GM18867 (cell line): ENCODE results near the gene ZNF341.

Experiments
- ATAC-seq: cut with Tn5 transposase; IDR thresholded peaks from one replicate; pipeline ENCODE4 v1.9.1; 2021; ENCODE audit warnings: mild to moderate bottlenecking, moderate library complexity; ENCODE audit not compliant: unreplicated experiment

Gene ZNF341

GRCh38 chr20:33839591-33839990 lies 107.8 kb downstream of the ZNF341 start:
- no peak for ATAC-seq

GRCh38 chr20:33840160-33840559 lies 108.4 kb downstream of the ZNF341 start:
- no peak for ATAC-seq

DNA sequence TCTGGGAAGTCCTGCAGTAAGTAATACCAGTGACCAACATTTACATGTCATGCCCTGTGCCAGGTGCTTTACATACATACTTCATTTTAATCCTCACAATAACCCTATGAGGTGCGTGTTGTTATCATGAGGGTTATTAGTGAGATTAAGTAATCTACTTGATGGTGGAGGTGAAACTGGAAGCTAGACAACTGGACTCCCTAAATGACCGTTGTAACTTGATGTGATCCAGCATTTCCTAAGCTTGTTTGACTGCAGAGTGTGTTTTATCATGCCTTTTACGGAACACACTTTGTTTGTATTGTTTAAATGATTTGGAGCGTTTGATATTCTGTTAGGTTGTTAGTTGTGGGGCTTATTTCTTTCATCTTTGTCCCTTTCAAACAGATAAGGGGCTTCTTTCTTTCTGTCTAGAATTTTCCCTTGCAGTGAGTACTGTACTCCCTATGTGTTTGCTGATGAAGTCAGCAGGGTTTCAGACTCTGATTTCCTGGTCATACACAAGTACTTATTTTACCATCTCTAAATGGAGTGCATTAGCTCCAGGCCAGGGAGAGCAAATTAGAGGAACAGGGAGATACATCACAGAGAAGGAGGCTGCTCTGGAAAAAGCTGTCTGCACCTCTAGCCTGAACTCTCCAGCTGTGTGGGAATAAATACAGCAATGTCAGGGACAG lies 109.1 kb downstream of the ZNF341 start:
- no peak for ATAC-seq

- ATAC-seq, result no peak
Measured at GRCh38 chr20:33841436-33841799, 109.6 kb downstream of the ZNF341 start.
